ENCODE data around the gene ATP5ME. TPM values are rescaled to one million over a fixed set of nuclear protein-coding genes. Genes with fewer than 3 reads are reported as not detected.

ATP5ME gene
- total RNA-seq, 1 experiment from 2014 or later: 330 TPM

DNA sequence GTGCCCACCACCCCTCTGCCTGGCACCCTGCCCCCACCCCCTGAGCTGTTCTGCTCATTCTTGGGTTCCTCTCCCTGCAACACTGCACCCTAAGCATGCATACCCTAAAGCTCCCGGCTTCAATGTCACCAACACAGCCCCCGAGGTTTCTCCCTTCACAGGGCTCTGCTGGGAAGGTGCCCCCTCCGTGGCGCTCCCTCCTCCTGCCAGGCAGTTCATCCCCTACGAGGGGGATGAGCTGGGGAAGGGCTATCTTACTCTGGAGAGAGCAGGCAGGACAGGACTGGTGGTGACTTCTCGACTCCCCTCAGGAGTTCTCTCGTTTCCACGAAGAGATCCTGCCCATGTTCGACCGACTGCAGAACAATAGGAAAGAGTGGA is 6.5 kb downstream of the ATP5ME start:
- ChIA-PET RAD21 (ENCODE audit: low non-redundant PET in 1 of 2, low total read pairs in 2 of 2, uncharacterized antibody in 2 of 2, unreplicated experiment in 2 of 2) (no interaction called here), POLR2A (no interaction called here), CTCF (no interaction called here)
- no peak for DNase-seq (ENCODE audit: low read depth, low spot score)
- BruUV-seq (replicated peaks): no TSS peak
- no peak for ATAC-seq
- H3K9me3 ChIP-seq (ENCODE audit: control insufficient read depth in 1 of 2, insufficient read depth in 1 of 2, low read depth in 1 of 2, low read length in 2 of 2): no peaks in the 10 kb centered on the region
- H3K9me2 ChIP-seq (ENCODE audit: insufficient read depth): no peaks in the 10 kb centered on the region
- intact Hi-C loops (cut with micrococcal nuclease): no loop called here
- peaks cover 10 to 17% of the 10 kb centered on the region in 2 experiments for H3K36me3 ChIP-seq (ENCODE audit: control insufficient read depth in 1 of 2, insufficient read depth in 2 of 2, low read length in 2 of 2)
- H4K20me1 ChIP-seq (ENCODE audit: insufficient read depth): no peaks in the 10 kb centered on the region
- H2AFZ ChIP-seq (ENCODE audit: low read depth, low read length, poor library complexity, severe bottlenecking): no peak overlapping the region
- H3K9ac ChIP-seq (ENCODE audit: low read length): no peak overlapping the region
- no peak overlapping the region for H3K27ac ChIP-seq (ENCODE audit: low read depth, low read length)
- H3K79me2 ChIP-seq (ENCODE audit: insufficient read depth, low read length): peaks cover 7% of the 10 kb centered on the region; the same call in 1 of the 2 replicates
- TF ChIP-seq FOSL1 (IDR thresholded peaks at IDR 0.05; ENCODE audit: low read depth) (no peak), ZFX (IDR thresholded peaks at IDR 0.05) (no peak), POLR2A (IDR thresholded peaks at IDR 0.05; ENCODE audit: borderline replicate concordance, extremely low read depth, insufficient read depth, insufficient read length) (no peak), EZH2 (IDR thresholded peaks at IDR 0.05) (no peak), SRF (IDR thresholded peaks at IDR 0.05; ENCODE audit: low read depth) (no peak)
- TF ChIP-seq, protein P1, sequence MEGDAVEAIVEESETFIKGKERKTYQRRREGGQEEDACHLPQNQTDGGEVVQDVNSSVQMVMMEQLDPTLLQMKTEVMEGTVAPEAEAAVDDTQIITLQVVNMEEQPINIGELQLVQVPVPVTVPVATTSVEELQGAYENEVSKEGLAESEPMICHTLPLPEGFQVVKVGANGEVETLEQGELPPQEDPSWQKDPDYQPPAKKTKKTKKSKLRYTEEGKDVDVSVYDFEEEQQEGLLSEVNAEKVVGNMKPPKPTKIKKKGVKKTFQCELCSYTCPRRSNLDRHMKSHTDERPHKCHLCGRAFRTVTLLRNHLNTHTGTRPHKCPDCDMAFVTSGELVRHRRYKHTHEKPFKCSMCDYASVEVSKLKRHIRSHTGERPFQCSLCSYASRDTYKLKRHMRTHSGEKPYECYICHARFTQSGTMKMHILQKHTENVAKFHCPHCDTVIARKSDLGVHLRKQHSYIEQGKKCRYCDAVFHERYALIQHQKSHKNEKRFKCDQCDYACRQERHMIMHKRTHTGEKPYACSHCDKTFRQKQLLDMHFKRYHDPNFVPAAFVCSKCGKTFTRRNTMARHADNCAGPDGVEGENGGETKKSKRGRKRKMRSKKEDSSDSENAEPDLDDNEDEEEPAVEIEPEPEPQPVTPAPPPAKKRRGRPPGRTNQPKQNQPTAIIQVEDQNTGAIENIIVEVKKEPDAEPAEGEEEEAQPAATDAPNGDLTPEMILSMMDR (IDR thresholded peaks at IDR 0.05 in 2 of 3, conservative IDR thresholded peaks at IDR 0.05 in 1 of 3; ENCODE audit: borderline replicate concordance in 1 of 3, insufficient read depth in 1 of 3, low read depth in 2 of 3, low read length in 2 of 3): no peak
- peaks cover 0 to 8% of the 10 kb centered on the region in 2 experiments; a peak in 1 of 4 replicates for H3K4me1 ChIP-seq (ENCODE audit: control insufficient read depth in 1 of 2, insufficient read depth in 2 of 2, low read length in 2 of 2)
- no peak overlapping the region for H3K4me3 ChIP-seq (replicated peaks in 1 of 2; ENCODE audit: low read depth in 1 of 2, low read length in 2 of 2)
- H3K27me3 ChIP-seq (ENCODE audit: insufficient read depth, low read length): no peaks in the 10 kb centered on the region
- H3K4me2 ChIP-seq (ENCODE audit: low read length): no peak overlapping the region

DNA sequence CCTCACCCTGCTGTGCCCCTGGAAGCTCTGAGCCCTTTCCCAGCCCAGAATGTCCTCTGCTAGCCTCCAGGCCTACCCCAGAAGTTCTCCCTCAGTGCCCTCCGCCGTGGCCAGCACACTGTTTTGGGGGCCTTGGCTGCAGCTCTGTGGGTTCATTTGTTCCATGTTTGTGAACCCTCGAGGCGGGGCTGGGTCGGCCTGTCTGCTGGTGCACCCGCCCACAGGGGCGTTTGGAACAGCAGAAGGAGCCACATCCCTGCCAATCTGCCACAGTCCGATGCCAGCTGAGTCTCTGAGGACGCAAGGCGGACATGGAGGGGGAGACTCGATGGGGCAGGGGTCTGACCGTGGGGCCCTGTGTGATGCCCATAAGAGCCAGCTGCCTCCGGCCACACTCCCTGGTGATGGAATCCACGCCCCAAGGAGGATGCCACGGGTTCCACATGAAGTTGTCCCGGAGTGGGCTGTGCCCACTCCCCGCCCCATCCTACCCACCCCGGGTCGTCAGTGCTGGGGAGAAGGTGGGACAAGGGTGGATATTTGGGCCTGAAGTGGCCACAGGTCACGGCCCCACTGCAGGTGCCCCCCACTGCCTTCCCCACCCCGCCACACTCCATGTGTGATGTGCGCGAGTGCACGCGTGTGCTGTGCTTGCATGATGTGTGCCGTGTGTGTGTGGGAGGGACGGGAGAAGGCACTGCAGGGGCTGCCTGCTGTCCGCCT is 7.1 kb downstream of the ATP5ME start:
- no peaks in the 10 kb centered on the region for H3K9me3 ChIP-seq (ENCODE audit: control insufficient read depth in 1 of 2, insufficient read depth in 1 of 2, low read depth in 1 of 2, low read length in 2 of 2)
- BruUV-seq (replicated peaks): no TSS peak
- ATAC-seq: no peak
- no peak overlapping the region for H3K4me3 ChIP-seq (replicated peaks in 1 of 2; ENCODE audit: low read depth in 1 of 2, low read length in 2 of 2)
- H3K36me3 ChIP-seq (ENCODE audit: control insufficient read depth in 1 of 2, insufficient read depth in 2 of 2, low read length in 2 of 2): peaks cover 5 to 11% of the 10 kb centered on the region in 2 experiments
- H4K20me1 ChIP-seq (ENCODE audit: insufficient read depth): no peaks in the 10 kb centered on the region
- H2AFZ ChIP-seq (ENCODE audit: low read depth, low read length, poor library complexity, severe bottlenecking): no peak overlapping the region
- no peaks in the 10 kb centered on the region for H3K27me3 ChIP-seq (ENCODE audit: insufficient read depth, low read length)
- H3K9me2 ChIP-seq (ENCODE audit: insufficient read depth): no peaks in the 10 kb centered on the region
- H3K79me2 ChIP-seq (ENCODE audit: insufficient read depth, low read length): peaks cover 1% of the 10 kb centered on the region; the same call in 1 of the 2 replicates
- H3K27ac ChIP-seq (ENCODE audit: low read depth, low read length): no peak overlapping the region
- intact Hi-C loops (cut with micrococcal nuclease): no loop called here
- POLR2A ChIA-PET: no interaction called here
- peaks cover 0 to 8% of the 10 kb centered on the region in 2 experiments; a peak in 1 of 4 replicates for H3K4me1 ChIP-seq (ENCODE audit: control insufficient read depth in 1 of 2, insufficient read depth in 2 of 2, low read length in 2 of 2)
- CTCF ChIA-PET: no interaction called here
- no peak overlapping the region for H3K4me2 ChIP-seq (ENCODE audit: low read length)
- DNase-seq (ENCODE audit: low read depth, low spot score): no peak
- RAD21 ChIA-PET (ENCODE audit: low non-redundant PET in 1 of 2, low total read pairs in 2 of 2, uncharacterized antibody in 2 of 2, unreplicated experiment in 2 of 2): no interaction called here
- H3K9ac ChIP-seq (ENCODE audit: low read length): no peak overlapping the region
- TF ChIP-seq RAD21 (IDR thresholded peaks at IDR 0.05; ENCODE audit: low read depth) (no peak), EGR1 (IDR thresholded peaks at IDR 0.05; ENCODE audit: low read depth) (no peak), YY1 (IDR thresholded peaks at IDR 0.05; ENCODE audit: extremely low read depth, insufficient replicate concordance, low read depth, low read length) (no peak), POLR2A (IDR thresholded peaks at IDR 0.05; ENCODE audit: borderline replicate concordance, extremely low read depth, insufficient read depth, insufficient read length) (no peak), SIN3A (IDR thresholded peaks at IDR 0.05; ENCODE audit: low read depth) (no peak)
- TF ChIP-seq, protein P2, sequence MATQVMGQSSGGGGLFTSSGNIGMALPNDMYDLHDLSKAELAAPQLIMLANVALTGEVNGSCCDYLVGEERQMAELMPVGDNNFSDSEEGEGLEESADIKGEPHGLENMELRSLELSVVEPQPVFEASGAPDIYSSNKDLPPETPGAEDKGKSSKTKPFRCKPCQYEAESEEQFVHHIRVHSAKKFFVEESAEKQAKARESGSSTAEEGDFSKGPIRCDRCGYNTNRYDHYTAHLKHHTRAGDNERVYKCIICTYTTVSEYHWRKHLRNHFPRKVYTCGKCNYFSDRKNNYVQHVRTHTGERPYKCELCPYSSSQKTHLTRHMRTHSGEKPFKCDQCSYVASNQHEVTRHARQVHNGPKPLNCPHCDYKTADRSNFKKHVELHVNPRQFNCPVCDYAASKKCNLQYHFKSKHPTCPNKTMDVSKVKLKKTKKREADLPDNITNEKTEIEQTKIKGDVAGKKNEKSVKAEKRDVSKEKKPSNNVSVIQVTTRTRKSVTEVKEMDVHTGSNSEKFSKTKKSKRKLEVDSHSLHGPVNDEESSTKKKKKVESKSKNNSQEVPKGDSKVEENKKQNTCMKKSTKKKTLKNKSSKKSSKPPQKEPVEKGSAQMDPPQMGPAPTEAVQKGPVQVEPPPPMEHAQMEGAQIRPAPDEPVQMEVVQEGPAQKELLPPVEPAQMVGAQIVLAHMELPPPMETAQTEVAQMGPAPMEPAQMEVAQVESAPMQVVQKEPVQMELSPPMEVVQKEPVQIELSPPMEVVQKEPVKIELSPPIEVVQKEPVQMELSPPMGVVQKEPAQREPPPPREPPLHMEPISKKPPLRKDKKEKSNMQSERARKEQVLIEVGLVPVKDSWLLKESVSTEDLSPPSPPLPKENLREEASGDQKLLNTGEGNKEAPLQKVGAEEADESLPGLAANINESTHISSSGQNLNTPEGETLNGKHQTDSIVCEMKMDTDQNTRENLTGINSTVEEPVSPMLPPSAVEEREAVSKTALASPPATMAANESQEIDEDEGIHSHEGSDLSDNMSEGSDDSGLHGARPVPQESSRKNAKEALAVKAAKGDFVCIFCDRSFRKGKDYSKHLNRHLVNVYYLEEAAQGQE (IDR thresholded peaks at IDR 0.05; ENCODE audit: low read depth): no peak
- TF ChIP-seq, protein P1 (IDR thresholded peaks at IDR 0.05 in 2 of 3, conservative IDR thresholded peaks at IDR 0.05 in 1 of 3; ENCODE audit: borderline replicate concordance in 1 of 3, insufficient read depth in 1 of 3, low read depth in 2 of 3, low read length in 2 of 3): no peak
